Breast epithelium (tissue), 3 donors: Measurements from ENCODE around the gene KRTAP10-1.

ENCODE experiments used
- POLR2A ChIP-seq: fragments of 450-650 bp; IDR thresholded peaks from one replicate; pipeline ENCODE4 v1.6.1; 2016; ENCODE audit warnings: antibody characterized with exemption, mild to moderate bottlenecking, moderate library complexity
- TF ChIP-seq, protein P1 (sequence below), 3 donors: fragments of 450-650 bp; IDR thresholded peaks; one replicate each; pipeline ENCODE4 v1.5.1; 2016 to 2017; ENCODE audit warnings: antibody characterized with exemption in 3 of 3, mild to moderate bottlenecking in 3 of 3, moderate library complexity in 3 of 3

GRCh38 chr21:44497703-44498126 lies 42.3 kb downstream of the KRTAP10-1 start:
- TF ChIP-seq, protein P1, sequence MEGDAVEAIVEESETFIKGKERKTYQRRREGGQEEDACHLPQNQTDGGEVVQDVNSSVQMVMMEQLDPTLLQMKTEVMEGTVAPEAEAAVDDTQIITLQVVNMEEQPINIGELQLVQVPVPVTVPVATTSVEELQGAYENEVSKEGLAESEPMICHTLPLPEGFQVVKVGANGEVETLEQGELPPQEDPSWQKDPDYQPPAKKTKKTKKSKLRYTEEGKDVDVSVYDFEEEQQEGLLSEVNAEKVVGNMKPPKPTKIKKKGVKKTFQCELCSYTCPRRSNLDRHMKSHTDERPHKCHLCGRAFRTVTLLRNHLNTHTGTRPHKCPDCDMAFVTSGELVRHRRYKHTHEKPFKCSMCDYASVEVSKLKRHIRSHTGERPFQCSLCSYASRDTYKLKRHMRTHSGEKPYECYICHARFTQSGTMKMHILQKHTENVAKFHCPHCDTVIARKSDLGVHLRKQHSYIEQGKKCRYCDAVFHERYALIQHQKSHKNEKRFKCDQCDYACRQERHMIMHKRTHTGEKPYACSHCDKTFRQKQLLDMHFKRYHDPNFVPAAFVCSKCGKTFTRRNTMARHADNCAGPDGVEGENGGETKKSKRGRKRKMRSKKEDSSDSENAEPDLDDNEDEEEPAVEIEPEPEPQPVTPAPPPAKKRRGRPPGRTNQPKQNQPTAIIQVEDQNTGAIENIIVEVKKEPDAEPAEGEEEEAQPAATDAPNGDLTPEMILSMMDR (IDR thresholded peaks at IDR 0.05), result no peak
- no peak for TF ChIP-seq POLR2A
